HG03135 (cell line): ENCODE measurements around the gene DYNC1I2.
"Not testable (repeated sequence)": the region's sequence is repeated elsewhere in the genome, so short reads cannot be mapped to it uniquely, and the experiment has no call there.

Experiments
- ATAC-seq: cut with Tn5 transposase; IDR thresholded peaks from one replicate; pipeline ENCODE4 v1.9.1; 2021; ENCODE audit warnings: mild to moderate bottlenecking, moderate library complexity; ENCODE audit not compliant: unreplicated experiment

The DYNC1I2 gene

DNA sequence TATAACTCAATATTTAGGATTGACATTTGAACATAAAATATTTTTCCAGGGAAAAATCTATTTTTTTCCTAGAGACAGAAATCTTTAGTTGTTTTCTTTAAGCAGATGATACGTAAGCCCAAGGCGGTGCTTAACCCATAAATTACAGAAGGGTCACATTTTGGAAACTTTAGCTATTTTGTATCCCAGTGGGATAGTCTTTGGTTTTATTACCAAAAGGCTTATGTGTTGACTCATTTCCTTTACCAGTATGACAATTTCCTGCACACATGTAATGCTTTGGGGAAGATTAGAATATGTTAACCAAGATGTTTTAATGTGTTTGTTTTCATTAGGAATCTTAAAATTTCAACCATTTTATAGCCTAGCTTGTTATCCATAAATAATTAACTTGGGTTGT is 24.8 kb downstream of the DYNC1I2 start:
- no peak for ATAC-seq

- ATAC-seq, result no peak
Observed at GRCh38 chr2:171718720-171719119, 31.5 kb downstream of the DYNC1I2 start.

GRCh38 chr2:171719660-171720059 is 32.4 kb downstream of the DYNC1I2 start:
- no peak for ATAC-seq

GRCh38 chr2:171723716-171724683 is 36.7 kb downstream of the DYNC1I2 start:
- no peak for ATAC-seq

DNA sequence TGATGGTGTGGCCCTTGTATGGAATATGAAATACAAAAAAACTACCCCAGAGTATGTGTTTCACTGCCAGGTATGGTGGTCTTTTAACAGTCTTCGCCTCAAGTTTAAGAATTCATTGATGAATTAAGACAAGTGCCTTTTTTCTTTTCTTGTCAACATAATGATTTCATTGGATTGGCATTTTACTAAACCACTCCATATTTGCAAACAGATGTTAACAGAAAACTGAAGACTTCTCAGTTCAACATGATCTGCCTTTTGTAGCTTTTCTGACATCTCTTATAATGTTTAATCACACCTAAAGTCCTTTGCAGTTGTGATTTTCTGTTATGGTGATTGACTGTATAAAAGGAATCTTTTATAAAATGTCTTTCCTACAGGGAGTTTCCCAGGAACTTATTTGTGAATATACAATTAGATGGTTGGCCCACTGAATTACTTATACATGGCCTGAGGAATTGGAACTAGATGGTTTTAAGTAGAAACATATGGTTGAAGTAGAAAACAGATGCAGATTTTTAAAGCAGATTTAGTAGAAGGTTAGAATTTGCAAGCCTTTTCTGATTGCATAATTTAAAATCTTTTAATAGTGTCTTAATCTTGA is 39.7 kb downstream of the DYNC1I2 start:
- no peak for ATAC-seq

DNA sequence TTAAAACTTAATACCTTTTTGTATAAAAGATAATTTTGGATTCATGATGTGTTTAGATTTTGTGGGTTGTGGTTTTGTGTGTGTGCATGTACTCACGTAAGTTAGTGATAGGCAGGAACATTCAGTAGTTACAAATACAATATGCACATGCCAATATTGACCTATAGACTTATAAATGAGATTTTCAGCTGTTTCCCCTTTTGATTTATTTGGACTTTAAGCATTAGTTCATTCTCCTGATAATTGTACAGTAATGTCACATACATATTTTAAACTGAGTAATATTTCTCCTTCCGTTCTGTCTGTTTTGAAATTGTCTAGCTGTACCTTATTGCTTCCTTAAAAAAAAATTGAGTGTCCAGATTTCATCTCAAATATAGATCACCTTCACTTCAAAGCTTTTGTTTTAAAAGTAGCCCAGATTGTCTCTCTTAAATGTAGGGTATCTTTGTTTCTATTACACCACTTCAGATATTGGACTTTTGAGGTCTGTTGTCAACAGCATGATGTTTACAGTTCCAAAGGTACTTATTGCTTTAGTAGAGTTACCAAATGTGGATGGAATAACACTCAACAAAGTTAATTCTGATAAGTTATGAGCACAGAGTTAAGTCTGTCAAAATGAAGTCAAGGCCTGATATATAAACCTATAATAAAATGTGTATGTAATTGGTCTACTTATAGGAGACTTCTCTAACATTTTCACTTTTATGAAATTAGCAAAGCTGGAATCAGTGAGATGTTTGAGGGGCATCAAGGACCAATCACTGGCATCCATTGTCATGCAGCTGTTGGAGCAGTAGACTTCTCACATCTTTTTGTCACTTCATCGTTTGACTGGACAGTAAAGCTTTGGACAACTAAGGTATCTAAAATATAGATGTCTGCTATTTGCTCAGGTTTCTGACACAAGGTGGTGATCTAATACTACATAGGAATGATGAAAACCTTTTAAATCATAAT is 42.0 kb downstream of the DYNC1I2 start:
- ATAC-seq, result no peak

- ATAC-seq, result no peak
Observed at GRCh38 chr2:171729952-171730317, 42.7 kb downstream of the DYNC1I2 start.

DNA sequence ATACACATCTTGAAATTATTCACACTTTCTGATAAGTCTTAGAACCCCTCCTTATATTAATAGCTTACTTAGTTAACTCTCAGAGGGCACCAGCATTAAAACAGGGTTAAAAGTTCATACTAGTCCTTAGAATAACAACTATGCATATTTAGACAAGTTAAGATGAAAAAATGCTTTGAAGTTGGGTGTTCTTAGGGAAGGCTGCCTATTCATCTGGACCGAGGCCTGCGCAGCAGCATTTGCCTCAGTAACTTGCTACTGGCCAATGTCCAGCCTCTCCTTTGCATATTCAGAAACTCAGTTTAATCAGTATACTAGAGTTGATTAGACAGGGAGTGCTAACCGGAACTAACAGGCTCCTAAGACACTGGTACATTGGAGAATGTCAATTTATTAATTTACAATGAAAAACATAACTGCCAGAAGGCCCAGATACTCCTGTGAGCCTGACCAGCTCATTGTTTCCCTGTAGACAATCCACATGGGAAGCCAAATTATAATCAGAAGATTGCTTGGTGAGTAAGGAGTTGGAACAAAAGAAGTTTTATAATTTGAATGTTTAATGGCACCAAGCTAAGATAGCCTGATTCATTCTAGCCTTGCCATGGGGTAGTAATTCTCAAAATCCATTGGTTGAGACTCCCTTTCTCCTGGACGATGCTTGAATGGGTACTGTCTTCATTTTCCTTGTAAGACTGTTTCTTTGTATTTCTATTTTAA is 48.9 kb downstream of the DYNC1I2 start:
- no peak for ATAC-seq

- peak; percentile 69 for ATAC-seq
Observed at GRCh38 chr2:171741189-171741588, 53.9 kb downstream of the DYNC1I2 start.

DNA sequence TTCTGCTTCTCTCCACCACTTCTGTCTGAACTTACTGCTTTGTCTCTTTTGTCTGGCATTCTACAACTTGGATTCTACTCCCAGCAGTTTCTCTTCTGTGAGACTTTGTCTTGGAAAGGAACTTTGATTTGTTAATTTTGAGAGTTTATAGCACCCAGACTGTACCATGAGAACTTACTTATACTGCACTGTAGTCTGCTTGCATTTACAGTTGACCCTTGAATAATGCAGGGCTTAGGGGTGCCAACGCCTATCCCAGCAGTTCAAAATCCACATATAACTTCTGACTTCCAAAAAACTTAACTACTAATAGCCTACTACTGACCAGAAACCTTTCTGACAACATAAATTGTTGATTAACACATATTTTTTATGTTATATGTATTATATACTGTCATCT is 55.5 kb downstream of the DYNC1I2 start:
- no peak for ATAC-seq

GRCh38 chr2:171745141-171745540 is 57.9 kb downstream of the DYNC1I2 start:
- no peak for ATAC-seq

- no peak for ATAC-seq
Observed at GRCh38 chr2:171745806-171746205, 58.5 kb downstream of the DYNC1I2 start.

DNA sequence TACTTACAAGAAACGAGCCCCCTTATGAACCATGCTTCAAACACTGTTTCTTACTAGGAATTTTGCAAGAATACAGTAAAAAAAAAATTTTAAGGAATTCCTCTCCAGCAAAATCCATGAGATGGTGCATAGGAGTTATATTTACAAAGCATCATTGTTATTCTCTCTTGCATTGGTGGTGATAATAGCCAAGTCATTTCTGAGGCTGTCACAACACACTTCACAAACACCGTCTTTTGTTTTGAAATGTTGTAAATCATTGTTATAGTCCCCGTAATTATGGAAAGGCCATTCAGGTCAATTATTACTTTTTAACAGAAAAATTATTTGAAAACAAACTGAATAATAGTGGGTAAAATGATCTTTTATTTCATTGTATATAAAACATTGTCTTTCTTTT is 60.1 kb downstream of the DYNC1I2 start:
- ATAC-seq, result no peak

- no peak for ATAC-seq
Observed at GRCh38 chr2:171754254-171754939, 67.1 kb downstream of the DYNC1I2 start.

GRCh38 chr2:171758762-171759161 is 71.5 kb downstream of the DYNC1I2 start:
- not testable (repeated sequence) for ATAC-seq

GRCh38 chr2:171761176-171761575 is 73.9 kb downstream of the DYNC1I2 start:
- not testable (repeated sequence) for ATAC-seq

DNA sequence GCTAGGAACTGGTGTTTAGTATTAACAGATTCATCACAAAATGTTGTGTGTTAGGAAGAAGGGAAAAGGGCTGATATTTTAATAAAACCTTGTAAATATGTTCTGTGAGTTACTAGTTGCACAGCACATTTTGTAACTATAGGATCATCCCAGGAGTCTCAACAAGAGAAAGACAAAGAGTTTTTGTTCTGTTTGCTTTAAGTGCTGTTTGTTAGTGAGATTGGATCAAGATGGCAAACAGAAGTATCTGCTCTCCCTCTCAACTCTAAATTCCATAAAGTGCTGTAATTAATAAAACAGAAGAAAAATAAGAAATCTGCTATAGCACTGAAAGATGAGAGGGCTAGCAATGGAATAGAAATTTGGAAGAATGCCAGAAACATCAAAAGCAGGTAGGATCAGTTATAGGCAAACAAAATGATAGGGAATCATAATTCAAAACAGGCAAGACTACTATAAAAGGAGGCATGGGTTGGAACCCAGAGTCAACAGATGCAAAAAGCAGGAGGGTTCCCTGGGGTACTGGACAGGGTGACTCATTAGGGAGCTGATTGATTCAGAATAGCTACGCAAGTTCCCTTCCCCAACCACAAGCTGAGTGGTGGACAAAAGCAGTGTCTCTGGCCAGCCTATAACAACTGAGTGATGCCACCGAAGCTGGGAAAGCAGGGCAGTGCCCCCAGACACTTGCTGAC is 75.8 kb downstream of the DYNC1I2 start:
- no peak for ATAC-seq

- ATAC-seq, result no peak
Observed at GRCh38 chr2:171763602-171764001, 76.3 kb downstream of the DYNC1I2 start.

- ATAC-seq, result no peak
Observed at GRCh38 chr2:171771463-171771862, 84.2 kb downstream of the DYNC1I2 start.
